MCF 10A (cell line): ENCODE measurements around the gene KLHL28. TPM values are rescaled to one million over a fixed set of nuclear protein-coding genes. Genes with fewer than 3 reads are reported as not detected.

ENCODE experiments used
- BruUV-seq: library from RNA; stranded (reverse); fragments of 400-500 nt; replicated peaks from 2 replicates; lab custom pipeline; 2021; lab: Mats Ljungman, UMichigan
- CTCF ChIA-PET: fragments of 300-600 bp; sonication (Branson Sonifier 250); formaldehyde crosslinking; extraction: SDS; loops from one replicate; lab custom pipeline; 2021; ENCODE audit warnings: antibody characterized with exemption, inconsistent platforms; lab: Yijun Ruan, JAX
- POLR2A ChIA-PET: fragments of 300-600, 350-650 bp; sonication (Branson Sonifier 250); formaldehyde crosslinking; extraction: SDS; loops from one replicate; lab custom pipeline; 2020; ENCODE audit warnings: antibody characterized with exemption, inconsistent platforms; lab: Yijun Ruan, JAX
- DNase-seq: peaks from one replicate; pipeline ENCODE4 v3.0.0-alpha.2; 2018; ENCODE audit not compliant: unreplicated experiment
- H3K27ac Mint-ChIP-seq: one replicate; pipeline ENCODE4 v1.8.0; 2022; ENCODE audit warnings: mild to moderate bottlenecking, low read depth, mixed read lengths; ENCODE audit not compliant: unreplicated experiment
- H3K27me3 Mint-ChIP-seq: one replicate; pipeline ENCODE4 v1.8.0; 2022; ENCODE audit warnings: mixed read lengths; ENCODE audit not compliant: insufficient read depth, unreplicated experiment
- H3K36me3 Mint-ChIP-seq: one replicate; pipeline ENCODE4 v1.8.0; 2022; ENCODE audit warnings: mild to moderate bottlenecking, moderate library complexity, mixed read lengths; ENCODE audit not compliant: insufficient read depth, unreplicated experiment
- H3K4me1 Mint-ChIP-seq: one replicate; pipeline ENCODE4 v1.8.0; 2022; ENCODE audit warnings: mixed read lengths; ENCODE audit not compliant: insufficient read depth, unreplicated experiment
- H3K4me3 Mint-ChIP-seq: one replicate; pipeline ENCODE4 v1.8.0; 2022; ENCODE audit warnings: mild to moderate bottlenecking, moderate library complexity, mixed read lengths; ENCODE audit not compliant: unreplicated experiment
- H3K9me3 Mint-ChIP-seq: one replicate; pipeline ENCODE4 v1.8.0; 2022; ENCODE audit warnings: mixed read lengths; ENCODE audit not compliant: unreplicated experiment
- CTCF ChIP-seq: fragments of 200-600 bp; IDR thresholded peaks from one replicate; pipeline ENCODE4 v1.8.0; 2022; ENCODE audit warnings: antibody characterized with exemption, mild to moderate bottlenecking; ENCODE audit not compliant: unreplicated experiment
- intact Hi-C: fragments of 100-400 bp; cut with micrococcal nuclease; formaldehyde crosslinking; loops from 2 replicates; pipeline ENCODE4 v1.14.1; 2022
- total RNA-seq: library from RNA; stranded (reverse); gene quantifications from 2 replicates; pipeline ENCODE4 v1.2.3, GENCODE V29; 2022

Gene KLHL28
- total RNA-seq, 1 experiment from 2014 or later: 11.2 TPM

GRCh38 chr14:44886860-44887595, 74.7 kb downstream of the KLHL28 start:
- ChIA-PET POLR2A (interaction anchor here (0.7 kb wide), 1 partner anchor 746 kb away, joined by 3 read pairs; no protein-coding TSS in a partner anchor), CTCF (interaction anchor here (0.6 kb wide), 1 partner anchor 36 kb away, joined by 3 read pairs; no protein-coding TSS in a partner anchor)
- peaks cover 4% of the 10 kb centered on the region for H3K36me3 Mint-ChIP-seq
- H3K9me3 Mint-ChIP-seq: peaks cover 21% of the 10 kb centered on the region
- no peak overlapping the region for H3K4me3 Mint-ChIP-seq
- H3K27ac Mint-ChIP-seq: no peak overlapping the region
- H3K4me1 Mint-ChIP-seq: no peaks in the 10 kb centered on the region
- TF ChIP-seq CTCF: no peak
- DNase-seq: no peak
- intact Hi-C loops: no loop called here
- no peaks in the 10 kb centered on the region for H3K27me3 Mint-ChIP-seq
- no TSS peak for BruUV-seq

GRCh38 chr14:44880791-44881190, 81.0 kb downstream of the KLHL28 start:
- POLR2A ChIA-PET: interaction anchor here (0.7 to 1.1 kb wide), 2 partner anchors 16 to 129 kb away, joined by 3 read pairs; a partner anchor contains a TSS
- no peak for DNase-seq
- no peak overlapping the region for H3K4me3 Mint-ChIP-seq
- no peaks in the 10 kb centered on the region for H3K4me1 Mint-ChIP-seq
- intact Hi-C loops: no loop called here
- H3K27me3 Mint-ChIP-seq: no peaks in the 10 kb centered on the region
- peaks cover 44% of the 10 kb centered on the region for H3K9me3 Mint-ChIP-seq
- no peak overlapping the region for H3K27ac Mint-ChIP-seq
- TF ChIP-seq CTCF: no peak
- no TSS peak for BruUV-seq
- CTCF ChIA-PET: no interaction called here
- peaks cover 7% of the 10 kb centered on the region for H3K36me3 Mint-ChIP-seq

Other genes starting within 250 kb of the KLHL28 start
- gene TOGARAM1, start 243 bp upstream of the KLHL28 start, total RNA-seq: 12.0 and 15.8 TPM in 2 replicates
- gene PRPF39, start 122.2 kb upstream of the KLHL28 start, total RNA-seq: 36.7 and 41.4 TPM in 2 replicates
- gene FKBP3, start 172.5 kb upstream of the KLHL28 start, total RNA-seq: 61.7 and 62.0 TPM in 2 replicates
- gene FANCM, start 174.0 kb upstream of the KLHL28 start, total RNA-seq: 5.0 and 6.6 TPM in 2 replicates